WTC11 (cell line): ENCODE measurements around the gene MRPL39. TPM values are rescaled to one million over a fixed set of nuclear protein-coding genes. Genes with fewer than 3 reads are reported as not detected.

ENCODE experiments used
- ATAC-seq: fragments of 200-7000 bp; cut with Tn5 transposase; 2 replicates; pipeline ENCODE4 v1.10.0; 2021; ENCODE audit warnings: mild to moderate bottlenecking, moderate library complexity
- CTCF ChIA-PET: fragments of 300-600 bp; sonication (Branson Sonifier 250); formaldehyde crosslinking; loops from one replicate; lab custom pipeline; 2021; ENCODE audit warnings: antibody characterized with exemption; lab: Charles Lee
- POLR2A ChIA-PET: fragments of 350-600 bp; sonication (Branson Sonifier 250); formaldehyde crosslinking; loops from one replicate; lab custom pipeline; 2021; ENCODE audit warnings: antibody characterized with exemption; lab: Charles Lee
- DNase-seq: peaks from one replicate; pipeline ENCODE4 v3.0.0; 2021; ENCODE audit warnings: low spot score
- H3K27ac Mint-ChIP-seq: 2 replicates; pipeline ENCODE4 v1.8.0; 2021; ENCODE audit warnings: mixed read lengths
- H3K27me3 Mint-ChIP-seq: 2 replicates; pipeline ENCODE4 v1.8.0; 2021; ENCODE audit warnings: low read depth, mild to moderate bottlenecking, moderate library complexity, mixed read lengths
- H3K36me3 Mint-ChIP-seq: 2 replicates; pipeline ENCODE4 v1.8.0; 2021; ENCODE audit warnings: mixed read lengths
- H3K4me1 Mint-ChIP-seq: 2 replicates; pipeline ENCODE4 v1.8.0; 2022; ENCODE audit warnings: mixed read lengths
- H3K4me3 Mint-ChIP-seq: 2 replicates; pipeline ENCODE4 v1.8.0; 2021; ENCODE audit warnings: mild to moderate bottlenecking, moderate library complexity, mixed read lengths
- H3K9me3 Mint-ChIP-seq: 2 replicates; pipeline ENCODE4 v1.8.0; 2021; ENCODE audit warnings: mixed read lengths
- CBFB ChIP-seq: sonication (generic); formaldehyde crosslinking; IDR thresholded peaks from 2 replicates; pipeline ENCODE4 v1.8.1; 2022; ENCODE audit warnings: mild to moderate bottlenecking, low read depth, missing genetic modification reagents
- EMX1 ChIP-seq: fragments of 250-450 bp; sonication (Bioruptor Pico); IDR thresholded peaks from 2 replicates; pipeline ENCODE4 v1.8.0; 2021; ENCODE audit warnings: mild to moderate bottlenecking
- JUN ChIP-seq: sonication (generic); formaldehyde crosslinking; IDR thresholded peaks from 2 replicates; pipeline ENCODE4 v1.8.0; 2023; ENCODE audit warnings: mild to moderate bottlenecking, missing genetic modification reagents
- MXD4 ChIP-seq: fragments of 250-450 bp; sonication (Bioruptor Pico); IDR thresholded peaks from 2 replicates; pipeline ENCODE4 v1.8.0; 2021; ENCODE audit warnings: mild to moderate bottlenecking, moderate library complexity, borderline replicate concordance
- NFYB ChIP-seq: sonication (generic); formaldehyde crosslinking; conservative IDR thresholded peaks from 2 replicates; pipeline ENCODE4 v1.8.0; 2022; ENCODE audit warnings: low read depth, missing genetic modification reagents
- NR2C2 ChIP-seq: sonication (generic); formaldehyde crosslinking; IDR thresholded peaks from 2 replicates; pipeline ENCODE4 v1.8.0; 2022; ENCODE audit warnings: mild to moderate bottlenecking, missing genetic modification reagents
- PREB ChIP-seq: sonication (generic); formaldehyde crosslinking; IDR thresholded peaks from 2 replicates; pipeline ENCODE4 v1.8.1; 2022; ENCODE audit warnings: mild to moderate bottlenecking, missing genetic modification reagents, moderate library complexity, borderline replicate concordance
- SP1 ChIP-seq: sonication (generic); formaldehyde crosslinking; conservative IDR thresholded peaks from 2 replicates; pipeline ENCODE4 v1.8.1; 2022; ENCODE audit warnings: missing genetic modification reagents
- TP53 ChIP-seq: sonication (generic); formaldehyde crosslinking; IDR thresholded peaks from 2 replicates; pipeline ENCODE4 v1.8.1; 2023; ENCODE audit warnings: mild to moderate bottlenecking, missing genetic modification reagents
- ZNF396 ChIP-seq: fragments of 250-450 bp; sonication (Bioruptor Pico); IDR thresholded peaks from 2 replicates; pipeline ENCODE4 v1.8.0; 2021; ENCODE audit warnings: mild to moderate bottlenecking, moderate library complexity, borderline replicate concordance
- total RNA-seq: library from RNA; stranded (reverse); gene quantifications from 3 replicates; pipeline ENCODE4 v1.2.3, GENCODE V29; 2021
- TF ChIP-seq, protein P1 (sequence below): fragments of 250-450 bp; sonication (Bioruptor Pico); IDR thresholded peaks from 2 replicates; pipeline ENCODE4 v1.9.0; 2021; ENCODE audit warnings: mild to moderate bottlenecking, borderline replicate concordance
- TF ChIP-seq, protein P2 (sequence below): sonication (generic); formaldehyde crosslinking; IDR thresholded peaks from 2 replicates; pipeline ENCODE4 v1.8.0; 2022; ENCODE audit warnings: missing genetic modification reagents
- TF ChIP-seq, protein P3 (sequence below): sonication (generic); formaldehyde crosslinking; IDR thresholded peaks from 2 replicates; pipeline ENCODE4 v1.8.1; 2023; ENCODE audit warnings: mild to moderate bottlenecking, missing genetic modification reagents, borderline replicate concordance

The MRPL39 gene
- total RNA-seq, 1 experiment from 2014 or later: 34.7 TPM

DNA sequence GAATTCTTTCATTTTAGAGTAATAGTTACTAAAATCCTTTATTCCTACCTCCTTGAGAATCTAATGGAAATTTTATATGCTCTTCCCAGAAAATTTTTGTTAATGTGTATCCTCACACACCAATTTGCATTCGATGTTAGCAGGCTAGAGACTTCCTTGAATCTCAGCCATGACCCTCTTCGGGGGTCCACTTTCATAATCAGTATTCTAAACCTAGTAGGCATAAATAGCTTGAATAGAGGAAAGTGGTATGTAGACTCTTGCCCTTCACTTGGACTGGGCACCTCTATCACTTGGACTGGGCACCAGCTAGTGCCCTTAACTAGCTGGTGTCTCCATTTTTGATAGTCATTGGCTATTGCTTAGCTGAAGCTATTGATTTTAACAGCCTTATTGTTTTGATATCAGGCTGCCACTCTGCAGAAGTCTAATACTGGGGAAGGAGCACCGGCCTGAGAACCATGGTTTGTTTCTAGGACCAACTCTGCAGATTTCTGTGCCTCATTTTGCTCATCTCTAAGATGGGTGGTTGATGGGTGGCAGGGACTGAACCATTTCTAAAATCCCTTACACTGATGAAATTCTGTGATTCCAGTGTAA, 42.8 kb downstream of the MRPL39 start:
- H3K27me3 Mint-ChIP-seq: peaks cover 42% of the 10 kb centered on the region
- no peaks in the 10 kb centered on the region; the same call in 1 of the 2 replicates for H3K9me3 Mint-ChIP-seq
- DNase-seq: no peak
- H3K27ac Mint-ChIP-seq: no peak overlapping the region
- CTCF ChIA-PET: interaction anchor here (1.1 kb wide), 1 partner anchor 57 kb away, joined by 3 read pairs; no protein-coding TSS in a partner anchor
- no peak overlapping the region for H3K4me3 Mint-ChIP-seq
- no peaks in the 10 kb centered on the region for H3K36me3 Mint-ChIP-seq
- TF ChIP-seq NFYB (CRISPR knock-in tag) (no peak), PREB (CRISPR knock-in tag) (no peak), EMX1 (CRISPR knock-in tag) (no peak), NR2C2 (CRISPR knock-in tag) (no peak), TP53 (no peak), SP1 (no peak), CBFB (no peak), MXD4 (CRISPR knock-in tag) (no peak), ZNF396 (CRISPR knock-in tag) (no peak), JUN (CRISPR knock-in tag) (no peak)
- TF ChIP-seq, protein P1, sequence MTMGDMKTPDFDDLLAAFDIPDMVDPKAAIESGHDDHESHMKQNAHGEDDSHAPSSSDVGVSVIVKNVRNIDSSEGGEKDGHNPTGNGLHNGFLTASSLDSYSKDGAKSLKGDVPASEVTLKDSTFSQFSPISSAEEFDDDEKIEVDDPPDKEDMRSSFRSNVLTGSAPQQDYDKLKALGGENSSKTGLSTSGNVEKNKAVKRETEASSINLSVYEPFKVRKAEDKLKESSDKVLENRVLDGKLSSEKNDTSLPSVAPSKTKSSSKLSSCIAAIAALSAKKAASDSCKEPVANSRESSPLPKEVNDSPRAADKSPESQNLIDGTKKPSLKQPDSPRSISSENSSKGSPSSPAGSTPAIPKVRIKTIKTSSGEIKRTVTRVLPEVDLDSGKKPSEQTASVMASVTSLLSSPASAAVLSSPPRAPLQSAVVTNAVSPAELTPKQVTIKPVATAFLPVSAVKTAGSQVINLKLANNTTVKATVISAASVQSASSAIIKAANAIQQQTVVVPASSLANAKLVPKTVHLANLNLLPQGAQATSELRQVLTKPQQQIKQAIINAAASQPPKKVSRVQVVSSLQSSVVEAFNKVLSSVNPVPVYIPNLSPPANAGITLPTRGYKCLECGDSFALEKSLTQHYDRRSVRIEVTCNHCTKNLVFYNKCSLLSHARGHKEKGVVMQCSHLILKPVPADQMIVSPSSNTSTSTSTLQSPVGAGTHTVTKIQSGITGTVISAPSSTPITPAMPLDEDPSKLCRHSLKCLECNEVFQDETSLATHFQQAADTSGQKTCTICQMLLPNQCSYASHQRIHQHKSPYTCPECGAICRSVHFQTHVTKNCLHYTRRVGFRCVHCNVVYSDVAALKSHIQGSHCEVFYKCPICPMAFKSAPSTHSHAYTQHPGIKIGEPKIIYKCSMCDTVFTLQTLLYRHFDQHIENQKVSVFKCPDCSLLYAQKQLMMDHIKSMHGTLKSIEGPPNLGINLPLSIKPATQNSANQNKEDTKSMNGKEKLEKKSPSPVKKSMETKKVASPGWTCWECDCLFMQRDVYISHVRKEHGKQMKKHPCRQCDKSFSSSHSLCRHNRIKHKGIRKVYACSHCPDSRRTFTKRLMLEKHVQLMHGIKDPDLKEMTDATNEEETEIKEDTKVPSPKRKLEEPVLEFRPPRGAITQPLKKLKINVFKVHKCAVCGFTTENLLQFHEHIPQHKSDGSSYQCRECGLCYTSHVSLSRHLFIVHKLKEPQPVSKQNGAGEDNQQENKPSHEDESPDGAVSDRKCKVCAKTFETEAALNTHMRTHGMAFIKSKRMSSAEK (CRISPR knock-in tag): no peak
- TF ChIP-seq, protein P2, sequence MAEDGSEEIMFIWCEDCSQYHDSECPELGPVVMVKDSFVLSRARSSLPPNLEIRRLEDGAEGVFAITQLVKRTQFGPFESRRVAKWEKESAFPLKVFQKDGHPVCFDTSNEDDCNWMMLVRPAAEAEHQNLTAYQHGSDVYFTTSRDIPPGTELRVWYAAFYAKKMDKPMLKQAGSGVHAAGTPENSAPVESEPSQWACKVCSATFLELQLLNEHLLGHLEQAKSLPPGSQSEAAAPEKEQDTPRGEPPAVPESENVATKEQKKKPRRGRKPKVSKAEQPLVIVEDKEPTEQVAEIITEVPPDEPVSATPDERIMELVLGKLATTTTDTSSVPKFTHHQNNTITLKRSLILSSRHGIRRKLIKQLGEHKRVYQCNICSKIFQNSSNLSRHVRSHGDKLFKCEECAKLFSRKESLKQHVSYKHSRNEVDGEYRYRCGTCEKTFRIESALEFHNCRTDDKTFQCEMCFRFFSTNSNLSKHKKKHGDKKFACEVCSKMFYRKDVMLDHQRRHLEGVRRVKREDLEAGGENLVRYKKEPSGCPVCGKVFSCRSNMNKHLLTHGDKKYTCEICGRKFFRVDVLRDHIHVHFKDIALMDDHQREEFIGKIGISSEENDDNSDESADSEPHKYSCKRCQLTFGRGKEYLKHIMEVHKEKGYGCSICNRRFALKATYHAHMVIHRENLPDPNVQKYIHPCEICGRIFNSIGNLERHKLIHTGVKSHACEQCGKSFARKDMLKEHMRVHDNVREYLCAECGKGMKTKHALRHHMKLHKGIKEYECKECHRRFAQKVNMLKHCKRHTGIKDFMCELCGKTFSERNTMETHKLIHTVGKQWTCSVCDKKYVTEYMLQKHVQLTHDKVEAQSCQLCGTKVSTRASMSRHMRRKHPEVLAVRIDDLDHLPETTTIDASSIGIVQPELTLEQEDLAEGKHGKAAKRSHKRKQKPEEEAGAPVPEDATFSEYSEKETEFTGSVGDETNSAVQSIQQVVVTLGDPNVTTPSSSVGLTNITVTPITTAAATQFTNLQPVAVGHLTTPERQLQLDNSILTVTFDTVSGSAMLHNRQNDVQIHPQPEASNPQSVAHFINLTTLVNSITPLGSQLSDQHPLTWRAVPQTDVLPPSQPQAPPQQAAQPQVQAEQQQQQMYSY (CRISPR knock-in tag): no peak
- TF ChIP-seq, protein P3, sequence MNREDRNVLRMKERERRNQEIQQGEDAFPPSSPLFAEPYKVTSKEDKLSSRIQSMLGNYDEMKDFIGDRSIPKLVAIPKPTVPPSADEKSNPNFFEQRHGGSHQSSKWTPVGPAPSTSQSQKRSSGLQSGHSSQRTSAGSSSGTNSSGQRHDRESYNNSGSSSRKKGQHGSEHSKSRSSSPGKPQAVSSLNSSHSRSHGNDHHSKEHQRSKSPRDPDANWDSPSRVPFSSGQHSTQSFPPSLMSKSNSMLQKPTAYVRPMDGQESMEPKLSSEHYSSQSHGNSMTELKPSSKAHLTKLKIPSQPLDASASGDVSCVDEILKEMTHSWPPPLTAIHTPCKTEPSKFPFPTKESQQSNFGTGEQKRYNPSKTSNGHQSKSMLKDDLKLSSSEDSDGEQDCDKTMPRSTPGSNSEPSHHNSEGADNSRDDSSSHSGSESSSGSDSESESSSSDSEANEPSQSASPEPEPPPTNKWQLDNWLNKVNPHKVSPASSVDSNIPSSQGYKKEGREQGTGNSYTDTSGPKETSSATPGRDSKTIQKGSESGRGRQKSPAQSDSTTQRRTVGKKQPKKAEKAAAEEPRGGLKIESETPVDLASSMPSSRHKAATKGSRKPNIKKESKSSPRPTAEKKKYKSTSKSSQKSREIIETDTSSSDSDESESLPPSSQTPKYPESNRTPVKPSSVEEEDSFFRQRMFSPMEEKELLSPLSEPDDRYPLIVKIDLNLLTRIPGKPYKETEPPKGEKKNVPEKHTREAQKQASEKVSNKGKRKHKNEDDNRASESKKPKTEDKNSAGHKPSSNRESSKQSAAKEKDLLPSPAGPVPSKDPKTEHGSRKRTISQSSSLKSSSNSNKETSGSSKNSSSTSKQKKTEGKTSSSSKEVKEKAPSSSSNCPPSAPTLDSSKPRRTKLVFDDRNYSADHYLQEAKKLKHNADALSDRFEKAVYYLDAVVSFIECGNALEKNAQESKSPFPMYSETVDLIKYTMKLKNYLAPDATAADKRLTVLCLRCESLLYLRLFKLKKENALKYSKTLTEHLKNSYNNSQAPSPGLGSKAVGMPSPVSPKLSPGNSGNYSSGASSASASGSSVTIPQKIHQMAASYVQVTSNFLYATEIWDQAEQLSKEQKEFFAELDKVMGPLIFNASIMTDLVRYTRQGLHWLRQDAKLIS (CRISPR knock-in tag): no peak
- ATAC-seq: no peak
- H3K4me1 Mint-ChIP-seq: peaks cover 7% of the 10 kb centered on the region
- POLR2A ChIA-PET: no interaction called here
